ENCODE data around the gene IFNGR2. TPM values are rescaled to one million over a fixed set of nuclear protein-coding genes. Genes with fewer than 3 reads are reported as not detected.

The IFNGR2 gene
- total RNA-seq, 2 donors from 2014 or later: 53.7 to 128 TPM

GRCh38 chr21:33412832-33413519, 9.8 kb downstream of the IFNGR2 start:
- Histone ChIP-seq H3K9me3 (no peaks in the 10 kb centered on the region), H3K27ac (peak overlapping the region; percentile 29), H3K4me3 (no peak overlapping the region), H3K36me3 (no peaks in the 10 kb centered on the region), H3K27me3 (no peaks in the 10 kb centered on the region), H3K4me1 (peaks cover 21% of the 10 kb centered on the region), H3K9ac (ENCODE audit: low read depth in 2 of 2, low read length in 2 of 2) (peak overlapping the region in 1 of 2 donors; percentile 42)
- intact Hi-C loops (cut with DNase I): no loop called here
- peak; percentile 58 for DNase-seq
- TF ChIP-seq, protein P1, sequence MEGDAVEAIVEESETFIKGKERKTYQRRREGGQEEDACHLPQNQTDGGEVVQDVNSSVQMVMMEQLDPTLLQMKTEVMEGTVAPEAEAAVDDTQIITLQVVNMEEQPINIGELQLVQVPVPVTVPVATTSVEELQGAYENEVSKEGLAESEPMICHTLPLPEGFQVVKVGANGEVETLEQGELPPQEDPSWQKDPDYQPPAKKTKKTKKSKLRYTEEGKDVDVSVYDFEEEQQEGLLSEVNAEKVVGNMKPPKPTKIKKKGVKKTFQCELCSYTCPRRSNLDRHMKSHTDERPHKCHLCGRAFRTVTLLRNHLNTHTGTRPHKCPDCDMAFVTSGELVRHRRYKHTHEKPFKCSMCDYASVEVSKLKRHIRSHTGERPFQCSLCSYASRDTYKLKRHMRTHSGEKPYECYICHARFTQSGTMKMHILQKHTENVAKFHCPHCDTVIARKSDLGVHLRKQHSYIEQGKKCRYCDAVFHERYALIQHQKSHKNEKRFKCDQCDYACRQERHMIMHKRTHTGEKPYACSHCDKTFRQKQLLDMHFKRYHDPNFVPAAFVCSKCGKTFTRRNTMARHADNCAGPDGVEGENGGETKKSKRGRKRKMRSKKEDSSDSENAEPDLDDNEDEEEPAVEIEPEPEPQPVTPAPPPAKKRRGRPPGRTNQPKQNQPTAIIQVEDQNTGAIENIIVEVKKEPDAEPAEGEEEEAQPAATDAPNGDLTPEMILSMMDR (IDR thresholded peaks at IDR 0.05): no peak

DNA sequence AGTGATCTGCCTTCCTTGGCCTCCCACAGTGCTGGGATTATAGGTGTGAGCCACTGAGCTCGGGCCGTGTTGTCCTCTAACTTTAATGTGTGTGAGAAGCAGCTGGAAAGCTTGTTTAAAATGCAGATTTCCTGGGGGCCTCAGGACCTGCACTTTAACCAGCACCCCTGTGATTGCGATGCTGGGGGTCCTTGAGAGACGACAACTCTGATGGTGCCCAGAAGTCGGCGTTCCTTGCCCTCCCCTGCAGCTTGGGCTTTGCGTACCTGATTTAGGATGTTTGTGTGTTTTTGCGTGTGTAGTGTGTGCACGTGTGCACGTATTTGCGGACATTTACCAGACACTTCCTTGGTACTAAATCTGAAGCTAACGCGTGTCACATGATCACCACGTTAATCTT, 10.9 kb downstream of the IFNGR2 start:
- Histone ChIP-seq H3K4me1 (peaks cover 21% of the 10 kb centered on the region), H3K36me3 (no peaks in the 10 kb centered on the region), H3K9ac (ENCODE audit: low read depth in 2 of 2, low read length in 2 of 2) (no peak overlapping the region), H3K27me3 (no peaks in the 10 kb centered on the region), H3K4me3 (no peak overlapping the region), H3K27ac (no peak overlapping the region), H3K9me3 (no peaks in the 10 kb centered on the region)
- no peak for DNase-seq
- intact Hi-C loops (cut with DNase I): no loop called here
- TF ChIP-seq, protein P1 (IDR thresholded peaks at IDR 0.05): no peak

DNA sequence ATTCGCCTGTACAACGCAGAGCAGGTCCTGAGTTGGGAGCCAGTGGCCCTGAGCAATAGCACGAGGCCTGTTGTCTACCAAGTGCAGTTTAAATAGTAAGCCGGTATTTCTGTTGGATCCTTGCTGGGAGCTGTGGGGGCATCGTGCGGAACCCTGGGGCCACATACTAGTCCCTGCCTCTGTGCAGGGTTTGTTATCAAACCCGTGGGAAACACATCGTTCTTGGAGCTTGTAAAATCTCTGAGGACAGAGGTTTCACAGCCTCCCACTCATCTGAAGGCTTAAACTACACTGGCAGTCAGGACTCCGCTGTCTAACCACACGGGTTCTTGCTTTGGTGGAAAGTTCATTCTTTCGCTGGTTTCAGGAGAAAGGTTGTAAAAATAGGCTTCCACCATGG, 11.7 kb downstream of the IFNGR2 start:
- DNase-seq: no peak
- Histone ChIP-seq H3K4me1 (peaks cover 21% of the 10 kb centered on the region), H3K27ac (no peak overlapping the region)

DNA sequence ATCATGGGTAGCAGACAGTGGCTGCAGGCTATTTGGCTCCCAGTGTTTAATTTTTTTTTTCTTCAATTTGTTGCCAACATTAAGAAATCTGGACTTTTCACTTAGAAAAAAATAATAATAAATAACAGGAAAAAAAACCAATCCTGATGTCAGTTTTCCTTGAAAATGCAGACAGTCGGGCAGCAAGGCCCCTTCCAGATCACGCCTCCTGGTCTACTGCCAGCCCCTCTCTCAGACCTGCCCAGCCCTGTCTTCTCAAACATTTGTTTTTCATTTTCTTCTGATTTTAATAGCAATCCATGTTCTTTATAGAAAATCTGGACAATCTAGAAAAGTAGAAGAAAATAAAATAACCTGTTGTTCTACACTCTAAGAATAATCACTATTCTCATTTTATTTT, 15.5 kb downstream of the IFNGR2 start:
- no peak for DNase-seq
- Histone ChIP-seq H3K9me3 (no peaks in the 10 kb centered on the region), H3K4me1 (no peaks in the 10 kb centered on the region), H3K9ac (ENCODE audit: low read depth in 2 of 2, low read length in 2 of 2) (no peak overlapping the region), H3K4me3 (no peak overlapping the region), H3K36me3 (peaks cover 11% of the 10 kb centered on the region), H3K27ac (no peak overlapping the region), H3K27me3 (no peaks in the 10 kb centered on the region)
- intact Hi-C loops (cut with DNase I): no loop called here
- TF ChIP-seq, protein P1 (IDR thresholded peaks at IDR 0.05): no peak

More for the DNA sequence above, 11.7 kb downstream of the IFNGR2 start:
- TF ChIP-seq, protein P1 (IDR thresholded peaks at IDR 0.05): no peak
- no peak overlapping the region for H3K9ac ChIP-seq (ENCODE audit: low read depth in 2 of 2, low read length in 2 of 2)
- intact Hi-C loops (cut with DNase I): no loop called here
- no peak overlapping the region for H3K4me3 ChIP-seq
- H3K36me3 ChIP-seq: no peaks in the 10 kb centered on the region
- H3K9me3 ChIP-seq: no peaks in the 10 kb centered on the region
- no peaks in the 10 kb centered on the region for H3K27me3 ChIP-seq

- TF ChIP-seq, protein P1 (IDR thresholded peaks at IDR 0.05): no peak
- no peak for DNase-seq
- no peak overlapping the region for H3K9ac ChIP-seq (ENCODE audit: low read depth in 2 of 2, low read length in 2 of 2)
- intact Hi-C loops (cut with DNase I): no loop called here
- H3K9me3 ChIP-seq: no peaks in the 10 kb centered on the region
- no peak overlapping the region for H3K27ac ChIP-seq
- no peaks in the 10 kb centered on the region for H3K27me3 ChIP-seq
- H3K4me3 ChIP-seq: no peak overlapping the region
- peaks cover 11% of the 10 kb centered on the region for H3K36me3 ChIP-seq
- no peaks in the 10 kb centered on the region for H3K4me1 ChIP-seq
Observed at GRCh38 chr21:33419538-33420123, 16.4 kb downstream of the IFNGR2 start.
